Vagina (tissue), 2 donors: Measurements from ENCODE around the gene RBP5. TPM values are rescaled to one million over a fixed set of nuclear protein-coding genes. Genes with fewer than 3 reads are reported as not detected.

Source experiments
- DNase-seq, 2 donors: peaks; one replicate each; pipeline ENCODE4 v3.0.0-alpha.2; 2017; ENCODE audit errors: extremely low spot score in 2 of 2
- H3K27ac ChIP-seq: fragments of 200-600 bp; sonication (generic); one replicate; pipeline ENCODE4 v1.5.1; 2019
- H3K27me3 ChIP-seq: fragments of 200-600 bp; sonication (generic); one replicate; pipeline ENCODE4 v1.5.1; 2019
- H3K36me3 ChIP-seq, 2 donors: fragments of 200-600 bp; sonication (generic); one replicate each; pipeline ENCODE4 v1.5.1; 2017 to 2019
- H3K4me1 ChIP-seq: fragments of 200-600 bp; sonication (generic); one replicate; pipeline ENCODE4 v1.5.1; 2019
- H3K4me3 ChIP-seq, 2 donors: fragments of 200-600 bp; sonication (generic); 1 replicate in 1 of 2; 2 replicates in 1 of 2; pipeline ENCODE4 v1.5.1; 2016 to 2019
- H3K9me3 ChIP-seq: fragments of 200-600 bp; sonication (generic); one replicate; pipeline ENCODE4 v1.5.1; 2019
- POLR2A ChIP-seq, 2 donors: fragments of 450-650 bp; IDR thresholded peaks; one replicate each; pipeline ENCODE4 v1.6.1; 2017; ENCODE audit warnings: antibody characterized with exemption in 2 of 2, mild to moderate bottlenecking in 2 of 2, moderate library complexity in 2 of 2
- POLR2AphosphoS5 ChIP-seq, 2 donors: sonication (generic); formaldehyde crosslinking; IDR thresholded peaks; one replicate each; pipeline ENCODE4 v1.9.0; 2017; ENCODE audit warnings: antibody characterized with exemption in 2 of 2, mild to moderate bottlenecking in 2 of 2, low read depth in 1 of 2; ENCODE audit not compliant: insufficient read depth in 1 of 2
- intact Hi-C: fragments of 100-400 bp; cut with DNase I; formaldehyde crosslinking; loops from one replicate; pipeline ENCODE4 v1.15.1; 2023
- total RNA-seq: library from RNA; depleted of rRNA; stranded (reverse); fragments of >200 nt; gene quantifications from one replicate; pipeline ENCODE4 v1.2.3, GENCODE V29; 2016
- TF ChIP-seq, protein P1 (sequence below), 3 experiments: fragments of 450-650 bp in 2 of 3; fragments of 200-600 bp in 1 of 3; sonication (generic) in 1 of 3; IDR thresholded peaks; one replicate each; pipeline ENCODE4 v1.5.1; 2017 to 2019; ENCODE audit warnings: antibody characterized with exemption in 3 of 3, mild to moderate bottlenecking in 2 of 3, moderate library complexity in 2 of 3

Gene RBP5
- total RNA-seq, 1 donor from 2014 or later, result 3.7 TPM

DNA sequence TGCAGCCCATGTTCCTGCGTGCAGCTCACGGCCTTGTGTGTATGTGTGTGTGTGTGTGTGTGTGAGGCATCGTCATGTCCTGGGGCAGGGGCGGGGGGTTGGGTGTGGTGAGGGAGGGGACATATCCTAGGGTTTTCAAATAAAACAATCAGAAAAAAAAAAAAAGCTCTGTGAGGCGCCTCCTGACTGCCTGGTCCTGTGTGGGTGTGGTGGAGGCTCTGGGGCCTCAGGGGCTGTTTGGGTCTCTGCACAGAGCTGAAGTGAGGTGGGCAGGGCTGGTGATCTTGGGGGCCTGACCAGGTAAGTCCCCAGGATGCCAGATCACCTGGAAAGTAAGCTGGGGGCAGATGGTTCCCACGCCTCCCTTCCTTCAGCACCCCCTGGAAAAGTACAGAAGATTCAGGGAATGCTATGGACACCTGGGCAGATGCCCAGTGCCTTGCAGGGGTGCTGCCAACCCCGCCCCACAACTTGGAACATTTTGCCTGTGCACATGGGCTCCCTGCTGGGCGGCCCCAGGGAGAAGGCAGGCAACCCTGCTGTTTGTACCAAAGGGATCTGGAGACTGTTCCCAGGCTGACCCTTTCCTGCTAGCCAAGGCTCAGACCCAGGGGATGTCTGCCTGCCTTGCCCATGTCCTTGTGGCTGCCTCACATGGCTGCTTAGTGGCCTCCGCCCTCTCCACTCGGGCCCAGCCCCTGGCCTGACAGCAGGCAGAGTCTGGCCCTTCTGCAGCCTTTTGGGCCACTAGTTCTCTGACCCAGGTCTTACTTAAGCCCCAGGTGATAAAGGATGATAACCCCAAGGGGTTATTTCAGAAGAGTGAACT lies 30.3 kb upstream of the RBP5 start:
- H3K27me3 ChIP-seq, result no peaks in the 10 kb centered on the region
- intact Hi-C loops, result no loop called here
- H3K4me3 ChIP-seq, result no peak overlapping the region
- H3K9me3 ChIP-seq, result no peaks in the 10 kb centered on the region
- no peak for DNase-seq
- no peaks in the 10 kb centered on the region for H3K36me3 ChIP-seq
- H3K27ac ChIP-seq, result no peak overlapping the region
- H3K4me1 ChIP-seq, result peaks cover 8% of the 10 kb centered on the region
- TF ChIP-seq POLR2A (IDR thresholded peaks at IDR 0.05) (no peak), POLR2AphosphoS5 (IDR thresholded peaks at IDR 0.05; ENCODE audit: insufficient read depth in 1 of 2, low read depth in 1 of 2) (no peak)
- TF ChIP-seq, protein P1, sequence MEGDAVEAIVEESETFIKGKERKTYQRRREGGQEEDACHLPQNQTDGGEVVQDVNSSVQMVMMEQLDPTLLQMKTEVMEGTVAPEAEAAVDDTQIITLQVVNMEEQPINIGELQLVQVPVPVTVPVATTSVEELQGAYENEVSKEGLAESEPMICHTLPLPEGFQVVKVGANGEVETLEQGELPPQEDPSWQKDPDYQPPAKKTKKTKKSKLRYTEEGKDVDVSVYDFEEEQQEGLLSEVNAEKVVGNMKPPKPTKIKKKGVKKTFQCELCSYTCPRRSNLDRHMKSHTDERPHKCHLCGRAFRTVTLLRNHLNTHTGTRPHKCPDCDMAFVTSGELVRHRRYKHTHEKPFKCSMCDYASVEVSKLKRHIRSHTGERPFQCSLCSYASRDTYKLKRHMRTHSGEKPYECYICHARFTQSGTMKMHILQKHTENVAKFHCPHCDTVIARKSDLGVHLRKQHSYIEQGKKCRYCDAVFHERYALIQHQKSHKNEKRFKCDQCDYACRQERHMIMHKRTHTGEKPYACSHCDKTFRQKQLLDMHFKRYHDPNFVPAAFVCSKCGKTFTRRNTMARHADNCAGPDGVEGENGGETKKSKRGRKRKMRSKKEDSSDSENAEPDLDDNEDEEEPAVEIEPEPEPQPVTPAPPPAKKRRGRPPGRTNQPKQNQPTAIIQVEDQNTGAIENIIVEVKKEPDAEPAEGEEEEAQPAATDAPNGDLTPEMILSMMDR (IDR thresholded peaks at IDR 0.05), result no peak

DNA sequence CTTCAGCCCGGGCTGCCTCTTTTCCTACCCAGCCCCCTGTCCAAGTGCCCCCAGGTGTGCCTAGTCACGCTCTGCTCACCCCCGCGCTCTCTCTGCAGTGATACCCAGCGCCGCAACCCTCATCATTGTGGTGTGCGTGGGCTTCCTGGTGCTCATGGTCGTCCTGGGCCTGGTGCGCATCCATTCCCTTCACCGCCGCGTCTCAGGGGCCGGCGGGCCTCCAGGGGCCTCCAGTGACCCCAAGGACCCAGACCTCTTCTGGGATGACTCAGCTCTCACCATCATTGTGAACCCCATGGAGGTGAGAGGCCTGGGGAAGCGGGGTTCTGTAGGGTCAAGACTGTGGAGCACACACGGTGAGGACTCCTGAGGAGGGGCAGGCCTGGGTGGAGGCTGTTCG lies 28.7 kb upstream of the RBP5 start:
- DNase-seq, result no peak
- no peaks in the 10 kb centered on the region for H3K36me3 ChIP-seq

DNA sequence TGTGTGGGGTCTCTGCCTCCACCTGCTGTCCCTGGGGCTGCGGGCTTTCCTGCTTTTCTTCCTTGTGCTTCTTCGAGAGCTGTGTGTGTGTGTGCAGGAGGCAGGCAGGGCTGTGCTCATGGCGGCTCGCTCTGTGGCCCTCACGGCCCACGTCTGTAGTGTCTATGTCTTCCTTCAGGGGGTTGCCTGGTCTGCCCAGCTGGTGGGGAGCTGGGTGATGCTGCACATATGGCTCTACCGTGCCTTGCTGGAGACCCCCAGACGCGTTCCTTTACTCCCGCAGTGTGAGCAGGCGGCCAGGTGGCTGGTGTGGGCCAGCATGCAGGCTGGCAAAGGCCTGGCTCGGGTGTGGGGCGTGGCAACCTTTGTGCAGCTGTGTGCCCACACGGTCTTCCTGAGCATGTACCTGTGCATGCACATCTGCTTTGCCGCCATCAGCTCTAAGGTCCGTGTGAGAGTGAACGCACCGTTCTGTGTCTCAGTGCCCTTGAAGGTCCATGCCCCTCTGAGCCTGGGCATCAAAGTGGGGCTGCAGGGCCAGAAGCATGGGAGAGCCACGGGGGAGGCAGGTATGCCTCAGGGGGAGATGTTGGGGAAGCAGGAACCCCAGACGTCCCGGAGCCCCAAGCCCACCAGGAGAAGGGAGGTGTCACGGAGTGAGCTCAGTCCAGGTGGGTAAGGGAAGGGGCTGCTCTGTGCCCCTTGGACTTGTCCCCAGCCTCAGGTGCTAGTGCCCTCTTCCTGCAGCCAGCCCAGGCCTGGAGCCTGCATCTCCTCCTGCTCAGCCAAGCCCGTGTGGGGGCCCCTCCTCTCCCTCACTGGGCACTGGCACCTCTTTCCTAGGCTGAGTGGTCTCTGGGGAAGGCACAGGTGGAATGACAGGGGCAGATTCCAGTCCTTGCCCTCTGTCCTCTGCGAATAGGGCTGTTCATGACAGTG lies 27.8 kb upstream of the RBP5 start:
- H3K36me3 ChIP-seq, result no peaks in the 10 kb centered on the region
- peaks cover 8% of the 10 kb centered on the region for H3K4me1 ChIP-seq
- no peaks in the 10 kb centered on the region for H3K27me3 ChIP-seq
- no peak overlapping the region for H3K27ac ChIP-seq
- DNase-seq, result no peak
- intact Hi-C loops, result no loop called here
- TF ChIP-seq POLR2A (IDR thresholded peaks at IDR 0.05), result no peak
- TF ChIP-seq, protein P1 (IDR thresholded peaks at IDR 0.05), result no peak
- TF ChIP-seq POLR2AphosphoS5 (IDR thresholded peaks at IDR 0.05; ENCODE audit: insufficient read depth in 1 of 2, low read depth in 1 of 2), result no peak
- no peaks in the 10 kb centered on the region for H3K9me3 ChIP-seq
- H3K4me3 ChIP-seq, result no peak overlapping the region

More for the DNA sequence above, 28.7 kb upstream of the RBP5 start:
- peaks cover 8% of the 10 kb centered on the region for H3K4me1 ChIP-seq
- no peak overlapping the region for H3K27ac ChIP-seq
- H3K9me3 ChIP-seq, result no peaks in the 10 kb centered on the region
- intact Hi-C loops, result no loop called here
- no peak overlapping the region for H3K4me3 ChIP-seq
- TF ChIP-seq POLR2A (IDR thresholded peaks at IDR 0.05) (no peak), POLR2AphosphoS5 (IDR thresholded peaks at IDR 0.05; ENCODE audit: insufficient read depth in 1 of 2, low read depth in 1 of 2) (no peak)
- TF ChIP-seq, protein P1 (IDR thresholded peaks at IDR 0.05), result no peak
- no peaks in the 10 kb centered on the region for H3K27me3 ChIP-seq

DNA sequence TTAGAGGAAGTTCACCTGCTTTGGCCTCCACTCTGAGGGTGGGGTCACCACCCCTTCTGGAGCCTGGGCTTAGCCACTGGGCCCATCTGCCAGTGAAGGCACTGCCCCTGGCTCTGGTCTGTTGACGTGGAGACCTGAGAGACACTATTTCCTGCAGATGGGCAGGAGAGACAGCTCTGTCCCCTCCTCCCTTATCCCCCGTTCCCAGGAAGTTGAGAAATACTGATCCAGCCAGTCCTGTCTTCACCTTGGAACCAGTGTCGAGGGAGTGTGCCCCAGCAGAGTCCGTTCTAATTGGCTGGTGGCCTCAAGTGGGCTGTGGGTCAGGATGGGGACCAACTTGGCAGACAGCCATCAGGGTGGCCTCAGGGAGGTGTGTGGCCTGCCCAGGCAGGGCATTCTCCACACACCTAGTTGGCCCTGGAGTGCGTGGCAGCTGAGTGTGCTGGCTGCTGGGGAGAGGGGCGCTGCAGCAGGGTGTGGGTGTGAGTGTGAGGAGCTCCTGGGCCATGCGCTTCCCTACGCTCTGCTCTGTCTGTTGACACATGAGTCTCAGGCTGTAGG lies 26.9 kb upstream of the RBP5 start:
- Histone ChIP-seq H3K27ac (no peak overlapping the region), H3K9me3 (no peaks in the 10 kb centered on the region), H3K36me3 (peaks cover 0 to 6% of the 10 kb centered on the region in 2 donors), H3K27me3 (no peaks in the 10 kb centered on the region), H3K4me3 (no peak overlapping the region), H3K4me1 (peaks cover 8% of the 10 kb centered on the region)
- DNase-seq, result no peak
- TF ChIP-seq POLR2A (IDR thresholded peaks at IDR 0.05) (no peak), POLR2AphosphoS5 (IDR thresholded peaks at IDR 0.05; ENCODE audit: insufficient read depth in 1 of 2, low read depth in 1 of 2) (no peak)
- TF ChIP-seq, protein P1 (IDR thresholded peaks at IDR 0.05), result no peak
- intact Hi-C loops, result no loop called here
